Astrocyte (in vitro differentiated cells and primary cell): ENCODE data around the gene RCN2. TPM values are rescaled to one million over a fixed set of nuclear protein-coding genes. Genes with fewer than 3 reads are reported as not detected.

Experiments
- DNase-seq: peaks from one replicate; pipeline ENCODE4 v3.0.0-alpha.2; 2010; ENCODE audit warnings: low read depth
- FAIRE-seq: peaks from 2 replicates; lab custom pipeline; 2011; peaks lifted over from hg19 to GRCh38; lab: Jason Lieb, UNC
- H2AFZ ChIP-seq: 2 replicates; pipeline ENCODE4 v1.6.0; 2012; ENCODE audit warnings: low read depth, low read length, inconsistent platforms
- H3K27ac ChIP-seq: 2 replicates; pipeline ENCODE4 v1.5.1; 2011; ENCODE audit warnings: low read depth, low read length, inconsistent platforms
- H3K27me3 ChIP-seq: 2 replicates; pipeline ENCODE4 v1.6.0; 2011; ENCODE audit warnings: low read length, inconsistent platforms; ENCODE audit not compliant: insufficient read depth
- H3K36me3 ChIP-seq: 2 replicates; pipeline ENCODE4 v1.5.1; 2011; ENCODE audit warnings: low read length, inconsistent platforms; ENCODE audit not compliant: insufficient read depth
- H3K4me1 ChIP-seq: 2 replicates; pipeline ENCODE4 v1.5.1; 2011; ENCODE audit warnings: low read length, inconsistent platforms; ENCODE audit not compliant: insufficient read depth
- H3K4me2 ChIP-seq: 2 replicates; pipeline ENCODE4 v1.6.0; 2012; ENCODE audit warnings: low read length, inconsistent platforms
- H3K4me3 ChIP-seq: 2 replicates; pipeline ENCODE4 v1.5.1; 2011; ENCODE audit warnings: low read depth, mild to moderate bottlenecking, low read length, inconsistent platforms; ENCODE audit not compliant: insufficient read depth
- H3K79me2 ChIP-seq: 2 replicates; pipeline ENCODE4 v1.6.0; 2012; ENCODE audit warnings: mild to moderate bottlenecking, low read length, inconsistent platforms; ENCODE audit not compliant: insufficient read depth
- H3K9ac ChIP-seq: 2 replicates; pipeline ENCODE4 v1.6.0; 2012; ENCODE audit warnings: mild to moderate bottlenecking, low read length, inconsistent platforms
- H3K9me3 ChIP-seq: 2 replicates; pipeline ENCODE4 v1.5.1; 2012; ENCODE audit warnings: low read depth, mild to moderate bottlenecking, low read length, inconsistent platforms; ENCODE audit not compliant: insufficient read depth
- H4K20me1 ChIP-seq: 2 replicates; pipeline ENCODE4 v1.6.0; 2012; ENCODE audit warnings: low read length, inconsistent platforms; ENCODE audit not compliant: insufficient read depth
- H3K27ac Mint-ChIP-seq: one replicate; pipeline ENCODE4 v1.8.0; 2021; ENCODE audit warnings: mild to moderate bottlenecking, mixed read lengths; ENCODE audit not compliant: unreplicated experiment
- H3K27me3 Mint-ChIP-seq: one replicate; pipeline ENCODE4 v1.8.0; 2021; ENCODE audit warnings: low read depth, mixed read lengths; ENCODE audit not compliant: unreplicated experiment
- H3K36me3 Mint-ChIP-seq: one replicate; pipeline ENCODE4 v1.8.0; 2021; ENCODE audit warnings: low read depth, mixed read lengths; ENCODE audit not compliant: unreplicated experiment
- H3K4me1 Mint-ChIP-seq: one replicate; pipeline ENCODE4 v1.8.0; 2021; ENCODE audit warnings: low read depth, mixed read lengths; ENCODE audit not compliant: unreplicated experiment
- H3K4me3 Mint-ChIP-seq: one replicate; pipeline ENCODE4 v1.8.0; 2021; ENCODE audit warnings: mild to moderate bottlenecking, moderate library complexity, mixed read lengths; ENCODE audit not compliant: unreplicated experiment
- H3K9me3 Mint-ChIP-seq: one replicate; pipeline ENCODE4 v1.8.0; 2021; ENCODE audit warnings: mild to moderate bottlenecking, mixed read lengths; ENCODE audit not compliant: unreplicated experiment
- EZH2 ChIP-seq: IDR thresholded peaks from 2 replicates; pipeline ENCODE4 v1.6.1; 2012; ENCODE audit warnings: mild to moderate bottlenecking, low read length, inconsistent platforms; ENCODE audit not compliant: insufficient read depth
- total RNA-seq: library from RNA; stranded (reverse); gene quantifications from 2 replicates; pipeline ENCODE4 v1.2.1, GENCODE V29; 2021
- TF ChIP-seq, protein P1 (sequence below): IDR thresholded peaks from 2 replicates; pipeline ENCODE4 v1.5.1; 2011; ENCODE audit warnings: low read depth, mild to moderate bottlenecking, inconsistent platforms, low read length, moderate library complexity; ENCODE audit not compliant: insufficient read depth

RCN2 gene
- total RNA-seq, 1 donor from 2014 or later: 80.2 TPM

DNA sequence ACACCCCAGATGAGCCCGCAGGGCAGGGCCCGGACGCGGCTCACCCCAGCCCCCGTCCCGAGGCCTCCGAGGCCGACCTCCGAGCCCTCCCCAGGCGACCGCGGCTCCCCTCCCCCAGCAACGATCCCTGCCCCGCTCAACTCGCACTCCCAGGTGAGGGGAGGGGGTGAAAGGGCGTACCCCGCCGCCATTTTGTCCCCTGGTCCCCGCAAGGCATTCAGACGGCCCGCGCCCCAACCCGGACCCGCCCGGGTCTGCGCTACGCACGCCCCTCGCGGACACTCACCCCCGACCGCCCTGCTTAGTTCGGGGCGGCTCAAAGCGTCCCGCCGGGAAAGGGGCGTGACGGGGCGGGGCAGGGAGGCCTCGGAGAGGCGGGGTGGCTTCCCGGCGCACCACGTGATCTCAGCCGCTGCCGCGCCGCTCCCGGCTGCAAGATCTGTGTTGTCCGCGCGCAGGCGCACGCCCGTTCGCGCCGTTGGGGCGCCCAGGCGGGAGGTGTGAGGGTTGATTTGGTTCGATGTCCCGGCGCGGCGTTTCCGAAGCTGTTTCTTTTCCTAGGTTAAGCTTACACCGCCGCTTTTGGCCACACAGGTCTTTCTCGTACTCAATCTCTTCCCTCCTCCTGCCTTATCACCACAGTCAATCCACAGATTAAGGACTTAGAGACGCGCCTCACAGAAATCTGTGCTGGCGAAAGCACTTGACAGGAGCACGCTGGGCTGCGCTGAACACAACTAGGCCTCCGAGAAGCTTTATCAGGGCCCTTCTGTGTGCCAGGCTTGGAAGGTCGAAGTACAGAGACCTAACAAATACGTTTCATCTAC lies 26.3 kb upstream of the RCN2 start, which contains the start of gene SCAPER:
Gene SCAPER, minus strand, starts transcription at position 328 of the 827 bp plus-strand sequence. CDS start 21,523 bp downstream, outside the sequence.
- Histone ChIP-seq H3K9ac (peak within 1 kb of the TSS; percentile 87), H4K20me1 (no peaks in the 10 kb centered on the region), H3K4me1 (peaks cover 15% of the 10 kb centered on the region), H3K27ac (peak within 1 kb of the TSS; percentile 54), H3K79me2 (no peaks in the 10 kb centered on the region), H2AFZ (peak within 1 kb of the TSS; percentile 96), H3K9me3 (no peaks in the 10 kb centered on the region), H3K4me3 (peak within 1 kb of the TSS; percentile 81), H3K4me2 (peak within 1 kb of the TSS; percentile 85), H3K27me3 (no peaks in the 10 kb centered on the region), H3K36me3 (no peaks in the 10 kb centered on the region)
- TF ChIP-seq, protein P1, sequence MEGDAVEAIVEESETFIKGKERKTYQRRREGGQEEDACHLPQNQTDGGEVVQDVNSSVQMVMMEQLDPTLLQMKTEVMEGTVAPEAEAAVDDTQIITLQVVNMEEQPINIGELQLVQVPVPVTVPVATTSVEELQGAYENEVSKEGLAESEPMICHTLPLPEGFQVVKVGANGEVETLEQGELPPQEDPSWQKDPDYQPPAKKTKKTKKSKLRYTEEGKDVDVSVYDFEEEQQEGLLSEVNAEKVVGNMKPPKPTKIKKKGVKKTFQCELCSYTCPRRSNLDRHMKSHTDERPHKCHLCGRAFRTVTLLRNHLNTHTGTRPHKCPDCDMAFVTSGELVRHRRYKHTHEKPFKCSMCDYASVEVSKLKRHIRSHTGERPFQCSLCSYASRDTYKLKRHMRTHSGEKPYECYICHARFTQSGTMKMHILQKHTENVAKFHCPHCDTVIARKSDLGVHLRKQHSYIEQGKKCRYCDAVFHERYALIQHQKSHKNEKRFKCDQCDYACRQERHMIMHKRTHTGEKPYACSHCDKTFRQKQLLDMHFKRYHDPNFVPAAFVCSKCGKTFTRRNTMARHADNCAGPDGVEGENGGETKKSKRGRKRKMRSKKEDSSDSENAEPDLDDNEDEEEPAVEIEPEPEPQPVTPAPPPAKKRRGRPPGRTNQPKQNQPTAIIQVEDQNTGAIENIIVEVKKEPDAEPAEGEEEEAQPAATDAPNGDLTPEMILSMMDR: no peak
- no peak for TF ChIP-seq EZH2
- H3K27ac Mint-ChIP-seq: peak within 1 kb of the TSS; percentile 80
- H3K36me3 Mint-ChIP-seq: no peaks in the 10 kb centered on the region
- H3K27me3 Mint-ChIP-seq: no peaks in the 10 kb centered on the region
- peaks cover 3% of the 10 kb centered on the region for H3K4me1 Mint-ChIP-seq
- FAIRE-seq (no peak), DNase-seq (peak; percentile 73)
- H3K4me3 Mint-ChIP-seq: peak within 1 kb of the TSS; percentile 89
- H3K9me3 Mint-ChIP-seq: no peaks in the 10 kb centered on the region

DNA sequence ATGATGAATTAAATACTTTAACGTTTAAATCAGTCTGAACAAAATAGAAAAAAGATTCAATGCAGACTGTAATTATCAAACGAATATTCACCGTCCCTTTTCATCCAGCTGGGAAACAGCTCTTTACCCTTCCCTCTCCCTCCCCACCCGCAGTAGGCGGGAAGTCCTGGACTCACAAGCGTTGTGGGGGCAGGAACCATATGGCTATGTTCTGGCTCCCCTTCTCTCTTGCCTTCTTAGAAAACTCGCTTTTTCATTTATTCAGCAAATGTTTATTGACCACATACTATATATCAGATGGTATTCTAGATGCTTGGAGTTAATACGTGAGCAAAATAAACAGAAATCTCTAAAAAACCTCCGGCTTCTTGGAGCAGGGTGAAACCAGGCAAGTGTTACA lies 25.7 kb upstream of the RCN2 start:
- Mint-ChIP-seq H3K4me3 (peak overlapping the region; percentile 89), H3K9me3 (no peaks in the 10 kb centered on the region), H3K27ac (no peak overlapping the region), H3K36me3 (no peaks in the 10 kb centered on the region), H3K4me1 (peaks cover 3% of the 10 kb centered on the region), H3K27me3 (no peaks in the 10 kb centered on the region)
- FAIRE-seq: no peak
- peak overlapping the region; percentile 35 for H3K27ac ChIP-seq
- H3K4me1 ChIP-seq: peaks cover 15% of the 10 kb centered on the region
- TF ChIP-seq, protein P1: no peak
- TF ChIP-seq EZH2: no peak
- no peaks in the 10 kb centered on the region for H4K20me1 ChIP-seq
- H3K4me2 ChIP-seq: peak overlapping the region; percentile 85
- H2AFZ ChIP-seq: peak overlapping the region; percentile 96
- no peaks in the 10 kb centered on the region for H3K9me3 ChIP-seq
- DNase-seq: no peak
- no peaks in the 10 kb centered on the region for H3K79me2 ChIP-seq
- no peaks in the 10 kb centered on the region for H3K36me3 ChIP-seq
- peak overlapping the region; percentile 81 for H3K4me3 ChIP-seq
- H3K9ac ChIP-seq: peak overlapping the region; percentile 87
- H3K27me3 ChIP-seq: no peaks in the 10 kb centered on the region

DNA sequence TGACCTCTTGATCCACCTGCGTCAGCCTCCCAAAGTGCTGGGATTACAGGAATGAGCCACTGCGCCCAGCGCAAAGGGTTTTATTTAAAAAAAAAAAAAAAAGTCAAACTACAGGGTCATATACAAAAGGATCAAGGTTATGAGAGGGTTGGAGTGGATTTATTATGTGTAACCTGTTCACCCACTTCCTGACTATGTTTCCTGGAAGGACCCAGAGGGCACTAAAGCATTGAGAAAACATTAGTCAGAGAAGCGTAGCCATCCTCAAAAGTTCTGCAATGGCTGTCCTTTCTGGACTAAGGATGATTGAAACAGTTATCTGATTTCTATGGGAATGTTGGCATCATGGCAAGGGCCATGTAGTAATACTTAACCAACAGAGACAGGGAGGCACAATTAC lies 19.1 kb upstream of the RCN2 start:
- DNase-seq: no peak
- H3K9me3 ChIP-seq: no peaks in the 10 kb centered on the region
- no peak overlapping the region for H3K27ac ChIP-seq
- H3K36me3 ChIP-seq: no peaks in the 10 kb centered on the region
- Mint-ChIP-seq H3K36me3 (no peaks in the 10 kb centered on the region), H3K27me3 (peaks cover 9% of the 10 kb centered on the region), H3K4me1 (no peaks in the 10 kb centered on the region), H3K4me3 (no peak overlapping the region), H3K27ac (no peak overlapping the region), H3K9me3 (no peaks in the 10 kb centered on the region)
- H3K27me3 ChIP-seq: peaks cover 22% of the 10 kb centered on the region
- H4K20me1 ChIP-seq: no peaks in the 10 kb centered on the region
- no peaks in the 10 kb centered on the region for H3K79me2 ChIP-seq
- FAIRE-seq: no peak
- H3K4me3 ChIP-seq: no peak overlapping the region
- no peak overlapping the region for H3K9ac ChIP-seq
- H2AFZ ChIP-seq: no peak overlapping the region
- H3K4me1 ChIP-seq: no peaks in the 10 kb centered on the region
- no peak overlapping the region for H3K4me2 ChIP-seq
- no peak for TF ChIP-seq EZH2
- TF ChIP-seq, protein P1: no peak
